IPS-18a (cell line): ENCODE results near the gene ZNF432.
A peak's percentile ranks its signal among the peaks of the same experiment; 100 is the strongest.
"Not testable (repeated sequence)": the region's sequence is repeated elsewhere in the genome, so short reads cannot be mapped to it uniquely, and the experiment has no call there.

Experiments used
- H3K27ac ChIP-seq: one replicate; pipeline ENCODE4 v1.5.1; 2013; ENCODE audit warnings: low read length
- H3K27me3 ChIP-seq: one replicate; pipeline ENCODE4 v1.6.1; 2013; ENCODE audit warnings: mild to moderate bottlenecking, low read length; ENCODE audit not compliant: control insufficient read depth, insufficient read depth
- H3K36me3 ChIP-seq: one replicate; pipeline ENCODE4 v1.6.1; 2013; ENCODE audit warnings: low read depth, low read length; ENCODE audit not compliant: control insufficient read depth
- H3K4me1 ChIP-seq: one replicate; pipeline ENCODE4 v1.6.1; 2013; ENCODE audit warnings: low read depth, low read length; ENCODE audit not compliant: control insufficient read depth
- H3K4me3 ChIP-seq: one replicate; pipeline ENCODE4 v1.5.1; 2013; ENCODE audit warnings: low read length
- H3K9ac ChIP-seq: one replicate; pipeline ENCODE4 v1.6.1; 2013; ENCODE audit warnings: mild to moderate bottlenecking, low read length, moderate library complexity
- H3K9me3 ChIP-seq: one replicate; pipeline ENCODE4 v1.6.1; 2013; ENCODE audit warnings: low read depth, low read length; ENCODE audit not compliant: control insufficient read depth

The ZNF432 gene

DNA sequence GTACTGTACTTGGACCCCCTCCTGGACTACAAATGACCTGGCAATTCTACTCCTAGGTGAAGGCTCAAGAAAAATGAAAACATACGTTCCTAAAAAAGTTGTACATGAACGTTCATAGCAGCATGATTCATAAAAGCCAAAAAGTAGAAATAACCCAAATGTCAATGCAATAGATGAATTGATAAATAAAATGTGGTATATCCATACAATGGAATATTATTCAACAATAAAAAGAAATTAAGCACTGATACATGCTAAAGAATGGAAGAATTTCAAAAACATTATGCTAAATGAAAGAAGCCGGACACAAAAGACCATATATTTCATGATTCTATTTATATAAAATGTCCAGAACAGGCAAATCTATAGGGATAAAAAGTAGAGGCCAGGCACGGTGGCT is 9.5 kb downstream of the ZNF432 start:
- Histone ChIP-seq H3K9ac (no peak overlapping the region), H3K9me3 (peaks cover 44% of the 10 kb centered on the region), H3K27ac (no peak overlapping the region), H3K27me3 (no peaks in the 10 kb centered on the region), H3K4me3 (no peak overlapping the region), H3K36me3 (peaks cover 36% of the 10 kb centered on the region), H3K4me1 (no peaks in the 10 kb centered on the region)

DNA sequence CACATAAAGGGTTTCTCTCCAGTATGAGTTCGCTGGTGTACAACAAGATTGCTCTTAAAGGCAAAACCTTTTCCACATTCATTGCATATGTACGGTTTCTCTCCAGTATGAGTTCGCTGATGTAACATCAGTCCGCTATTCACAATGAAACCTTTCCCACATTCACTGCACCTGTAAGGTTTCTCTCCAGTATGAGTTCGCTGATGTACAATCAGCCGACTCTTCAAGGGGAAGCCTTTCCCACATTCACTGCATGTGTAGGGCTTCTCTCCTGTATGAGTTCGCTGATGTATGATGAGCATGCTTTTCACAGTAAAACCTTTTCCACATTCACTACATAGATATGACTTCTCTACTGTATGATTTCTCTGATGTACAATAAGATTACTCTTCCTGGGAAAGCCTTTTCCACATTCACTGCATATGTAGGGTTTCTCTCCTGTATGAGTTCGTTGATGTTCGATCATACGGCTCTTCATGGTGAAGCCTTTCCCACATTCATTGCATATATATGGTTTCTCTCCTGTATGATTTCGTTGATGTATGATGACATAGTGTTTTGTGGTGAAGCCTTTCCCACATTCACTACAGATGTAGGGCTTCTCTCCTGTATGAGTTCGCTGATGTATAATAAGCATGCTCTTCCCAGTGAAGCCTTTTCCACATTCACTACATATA is 14.4 kb downstream of the ZNF432 start:
- peaks cover 58% of the 10 kb centered on the region for H3K9me3 ChIP-seq

DNA sequence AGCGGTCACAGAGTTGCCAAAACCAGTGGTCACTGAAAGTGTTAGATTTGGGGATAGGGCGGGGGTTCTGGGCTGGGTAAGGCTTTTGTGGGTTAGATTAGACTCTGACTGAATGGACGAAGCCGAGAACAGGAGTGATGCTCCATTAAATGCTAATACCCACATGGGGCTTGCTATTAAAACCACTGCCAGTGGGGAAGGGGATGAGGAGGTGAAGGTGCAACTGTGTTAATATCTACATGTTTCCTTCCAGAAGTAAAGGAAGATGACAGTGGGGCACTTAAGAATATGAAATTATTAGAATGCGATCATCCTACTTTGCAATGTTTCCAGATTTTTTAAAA is 19.9 kb downstream of the ZNF432 start:
- Histone ChIP-seq H3K4me1 (peaks cover 4% of the 10 kb centered on the region), H3K4me3 (peak overlapping the region; percentile 100), H3K9ac (peak overlapping the region; percentile 98), H3K27ac (peak overlapping the region; percentile 96), H3K36me3 (peaks cover 27% of the 10 kb centered on the region), H3K27me3 (no peaks in the 10 kb centered on the region), H3K9me3 (peaks cover 19% of the 10 kb centered on the region)

More for the DNA sequence above, 14.4 kb downstream of the ZNF432 start:
- Histone ChIP-seq H3K27ac (no peak overlapping the region), H3K36me3 (peaks cover 37% of the 10 kb centered on the region), H3K4me3 (no peak overlapping the region), H3K4me1 (peaks cover under 1% of the 10 kb centered on the region), H3K9ac (no peak overlapping the region), H3K27me3 (no peaks in the 10 kb centered on the region)

DNA sequence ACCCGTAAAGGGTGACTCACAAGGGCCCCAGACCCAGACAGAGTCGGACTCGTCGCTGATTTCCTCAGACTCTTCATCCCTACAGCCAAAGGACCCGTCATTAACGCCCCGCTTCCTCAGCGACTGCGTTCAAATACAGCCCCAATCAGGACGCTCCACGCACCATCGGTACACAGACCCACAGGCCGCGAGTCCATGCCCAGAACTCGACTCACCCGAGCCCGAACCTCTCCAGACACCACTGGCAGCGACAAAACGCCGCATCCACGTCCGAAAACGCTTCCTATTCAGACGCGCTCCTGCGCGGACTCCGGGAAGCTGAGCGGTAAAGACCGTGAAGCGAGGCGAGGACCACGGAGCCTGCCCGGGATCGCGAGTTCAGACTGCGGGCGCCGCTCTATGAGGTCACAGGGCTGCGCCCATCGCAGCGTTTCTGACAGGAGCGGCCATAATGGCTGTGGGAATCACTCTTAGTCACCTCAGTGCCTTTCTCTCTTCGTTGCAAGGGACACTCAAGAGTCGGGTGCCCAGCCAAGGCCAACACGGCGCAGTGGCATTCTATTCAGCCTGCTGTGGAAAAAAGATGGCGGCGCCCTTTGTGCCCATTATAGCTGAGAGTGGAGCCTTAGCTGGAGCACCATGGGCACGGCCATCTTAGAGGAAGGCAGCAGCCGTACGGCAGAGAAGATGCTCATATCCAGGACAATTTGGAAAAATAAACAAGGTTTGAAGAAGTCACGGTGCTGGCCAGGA is 20.4 kb downstream of the ZNF432 start, which contains the start of gene ZNF614:
Gene ZNF614, minus strand, starts transcription at position 353 of the 753 bp plus-strand sequence. CDS start 2,634 bp downstream, outside the sequence.
- Histone ChIP-seq H3K4me1 (peaks cover 4% of the 10 kb centered on the region), H3K36me3 (peaks cover 25% of the 10 kb centered on the region), H3K27ac (peak within 1 kb of the TSS; percentile 96), H3K9me3 (peaks cover 13% of the 10 kb centered on the region), H3K4me3 (peak within 1 kb of the TSS; percentile 100), H3K27me3 (no peaks in the 10 kb centered on the region), H3K9ac (peak within 1 kb of the TSS; percentile 98)

DNA sequence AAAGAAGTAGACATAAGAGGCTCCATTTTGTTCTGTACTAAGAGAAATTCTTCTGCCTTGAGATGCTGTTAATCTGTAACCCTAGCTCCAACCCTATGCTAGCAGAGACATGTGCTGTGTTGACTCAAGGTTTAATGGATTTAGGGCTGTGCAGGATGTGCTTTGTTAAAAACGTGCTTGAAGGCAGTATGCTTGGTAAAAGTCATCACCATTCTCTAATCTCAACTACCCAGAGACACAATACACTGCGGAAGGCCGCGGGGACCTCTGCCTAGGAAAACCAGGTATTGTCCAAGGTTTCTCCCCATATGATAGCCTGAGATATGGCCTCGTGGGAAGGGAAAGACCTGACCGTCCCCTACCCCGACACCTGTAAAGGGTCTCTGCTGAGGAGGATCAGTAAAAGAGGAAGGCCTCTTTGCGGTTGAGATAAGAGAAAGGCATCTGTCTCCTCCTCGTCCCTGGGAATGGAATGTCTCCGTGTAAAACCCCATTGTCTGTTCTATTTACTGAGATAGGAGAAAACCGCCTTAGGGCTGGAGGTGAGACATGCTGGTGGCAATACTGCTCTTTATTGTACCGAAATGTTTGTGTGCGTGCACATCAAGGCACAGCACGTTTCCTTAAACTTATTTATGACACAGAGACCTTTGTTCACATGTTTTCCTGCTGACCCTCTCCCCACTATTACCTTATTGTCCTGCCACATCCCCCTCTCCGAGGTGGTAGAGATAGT is 22.2 kb downstream of the ZNF432 start:
- not testable (repeated sequence) for H3K27me3 ChIP-seq, H3K9ac ChIP-seq, H3K4me1 ChIP-seq, H3K27ac ChIP-seq, H3K9me3 ChIP-seq
- Histone ChIP-seq H3K4me3 (peak overlapping the region; percentile 100), H3K36me3 (peaks cover 33% of the 10 kb centered on the region)

DNA sequence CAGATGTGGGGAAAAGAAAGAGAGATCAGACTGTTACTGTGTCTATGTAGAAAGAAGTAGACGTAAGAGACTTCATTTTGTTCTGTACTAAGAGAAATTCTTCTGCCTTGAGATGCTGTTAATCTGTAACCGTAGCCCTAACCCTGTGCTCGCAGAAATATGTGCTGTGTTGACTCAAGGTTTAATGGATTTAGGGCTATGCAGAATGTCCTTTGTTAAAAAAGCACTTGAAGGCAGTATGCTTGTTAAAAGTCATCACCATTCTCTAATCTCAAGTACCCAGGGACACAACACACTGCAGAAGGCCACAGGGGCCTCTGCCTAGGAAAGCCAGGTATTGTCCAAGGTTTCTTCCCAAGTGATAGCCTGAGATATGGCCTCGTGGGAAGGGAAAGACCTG is 24.2 kb downstream of the ZNF432 start:
- not testable (repeated sequence) for H3K9ac ChIP-seq, H3K4me3 ChIP-seq, H3K27ac ChIP-seq, H3K4me1 ChIP-seq, H3K9me3 ChIP-seq, H3K27me3 ChIP-seq
- H3K36me3 ChIP-seq = peaks cover 52% of the 10 kb centered on the region

DNA sequence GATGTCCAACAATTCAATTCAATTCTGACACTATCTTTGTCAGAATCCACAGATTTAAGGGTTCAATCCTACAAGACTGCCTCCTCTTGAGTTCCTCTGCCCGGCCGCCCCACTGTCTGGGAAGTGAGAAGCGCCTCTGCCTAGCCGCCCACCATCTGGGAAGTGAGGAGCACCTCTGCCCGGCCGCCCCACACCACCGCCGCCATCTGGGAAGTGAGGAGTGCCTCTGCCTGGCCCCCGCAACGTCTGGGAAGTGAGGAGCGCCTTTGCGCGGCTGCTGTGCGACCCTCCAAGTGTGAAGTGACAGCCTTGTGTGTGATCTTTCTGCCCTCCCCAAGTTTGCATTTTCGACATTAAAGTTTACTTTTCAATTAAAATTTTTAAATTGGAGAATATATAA is 26.4 kb downstream of the ZNF432 start:
- Histone ChIP-seq H3K9ac (no peak overlapping the region), H3K36me3 (peaks cover 65% of the 10 kb centered on the region), H3K27ac (no peak overlapping the region), H3K4me3 (no peak overlapping the region), H3K27me3 (no peaks in the 10 kb centered on the region), H3K4me1 (no peaks in the 10 kb centered on the region), H3K9me3 (no peaks in the 10 kb centered on the region)

DNA sequence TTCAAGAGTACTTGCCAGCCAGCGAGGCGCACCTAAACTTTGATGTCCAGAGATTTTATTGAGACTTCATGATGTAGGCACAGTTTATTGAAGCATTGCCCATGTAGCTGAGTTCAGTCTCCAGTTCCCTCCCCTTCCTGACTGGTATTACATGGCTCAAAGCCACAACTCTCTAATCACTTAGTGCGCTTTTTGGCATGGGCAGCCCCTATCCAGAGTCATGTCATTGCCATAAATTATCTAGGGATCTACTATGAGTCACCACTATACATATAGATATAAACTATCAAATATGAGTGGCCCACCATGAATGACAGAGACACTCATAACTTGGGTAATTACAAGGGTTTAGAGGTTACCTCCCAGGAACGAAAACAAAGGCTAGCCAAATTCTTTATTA is 28.1 kb downstream of the ZNF432 start:
- Histone ChIP-seq H3K4me1 (no peaks in the 10 kb centered on the region), H3K27ac (no peak overlapping the region), H3K27me3 (no peaks in the 10 kb centered on the region), H3K9me3 (peaks cover 7% of the 10 kb centered on the region), H3K4me3 (no peak overlapping the region), H3K9ac (no peak overlapping the region), H3K36me3 (peaks cover 77% of the 10 kb centered on the region)

DNA sequence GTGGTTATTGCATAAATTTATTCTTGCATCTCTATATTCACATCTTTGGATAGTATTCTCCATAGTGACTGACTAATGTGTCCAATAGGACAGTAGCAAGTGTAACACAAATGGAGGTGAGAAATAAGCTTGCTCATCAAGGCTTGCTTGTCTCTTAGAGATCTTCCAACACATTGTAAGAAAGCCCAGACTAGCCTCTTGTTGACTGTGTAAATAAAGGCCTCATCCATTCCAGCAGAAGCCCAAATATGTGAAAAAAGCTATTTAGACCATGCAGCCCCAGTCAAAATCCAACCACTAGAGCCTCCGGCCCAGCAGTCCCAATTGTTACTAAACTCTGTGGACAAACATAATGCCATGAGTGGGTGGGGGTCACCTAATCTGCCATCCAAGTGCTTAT is 38.0 kb downstream of the ZNF432 start:
- Histone ChIP-seq H3K36me3 (peaks cover 13% of the 10 kb centered on the region), H3K4me1 (no peaks in the 10 kb centered on the region), H3K27ac (no peak overlapping the region), H3K9ac (no peak overlapping the region), H3K9me3 (peaks cover 2% of the 10 kb centered on the region), H3K4me3 (no peak overlapping the region), H3K27me3 (no peaks in the 10 kb centered on the region)

DNA sequence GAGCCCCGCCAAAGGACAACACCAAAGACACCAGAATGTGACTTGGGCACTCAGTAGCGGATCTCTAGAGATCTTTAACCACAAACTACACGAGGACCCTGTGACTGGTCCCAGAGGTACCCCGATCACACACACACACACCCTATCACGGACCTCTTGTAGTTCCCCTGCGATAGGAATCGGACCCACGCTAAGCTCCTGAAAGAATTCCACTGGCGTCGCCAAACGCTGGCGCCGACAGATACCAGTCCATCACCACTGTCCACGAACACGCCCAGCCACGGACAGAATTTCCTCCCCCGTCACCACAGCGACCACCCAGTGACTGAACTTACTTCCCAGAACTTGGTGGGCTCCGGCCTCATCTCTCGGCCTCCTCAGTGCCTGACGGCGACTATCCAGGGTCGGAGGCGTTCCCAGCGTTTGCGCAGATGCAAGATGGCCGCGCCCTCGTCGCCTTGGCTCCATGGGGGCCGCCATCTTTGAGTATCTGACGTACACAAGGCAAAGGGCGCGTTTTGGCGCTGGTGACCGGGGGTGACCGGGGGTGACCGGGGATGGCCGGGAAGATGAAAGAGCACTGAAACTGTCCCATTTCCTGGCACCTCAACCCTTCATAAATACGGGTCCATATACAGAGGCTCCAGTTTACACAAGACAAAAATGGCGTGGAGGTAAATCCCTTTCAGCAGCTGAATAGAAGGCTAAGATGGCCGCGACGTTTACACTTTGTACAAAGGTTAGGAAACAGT is 40.7 kb downstream of the ZNF432 start, which contains the start of gene ZNF615:
Gene ZNF615, minus strand, starts transcription at position 406 of the 752 bp plus-strand sequence. CDS start 4,500 bp downstream, outside the sequence.
- Histone ChIP-seq H3K27ac (peak within 1 kb of the TSS; percentile 84), H3K9ac (peak within 1 kb of the TSS; percentile 80), H3K9me3 (no peaks in the 10 kb centered on the region)

DNA sequence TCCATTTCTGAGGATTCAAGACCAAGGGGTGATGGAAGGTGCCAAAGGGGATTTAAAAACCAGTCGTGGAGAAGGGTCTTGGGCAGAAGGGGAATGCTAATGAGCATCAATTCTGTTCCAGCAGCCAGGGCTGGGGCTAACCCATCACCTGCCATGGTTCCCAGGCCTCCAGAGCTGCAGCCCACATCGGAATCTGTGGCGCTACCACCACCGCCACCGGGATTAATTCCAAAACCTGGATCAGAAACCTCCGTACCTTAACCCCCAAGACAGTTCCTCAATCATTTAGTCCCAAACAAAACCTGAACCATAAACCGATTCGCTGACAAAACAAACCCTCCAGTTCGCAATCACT is 41.2 kb downstream of the ZNF432 start:
- Histone ChIP-seq H3K27ac (no peak overlapping the region), H3K4me1 (no peaks in the 10 kb centered on the region), H3K9ac (peak overlapping the region; percentile 80), H3K36me3 (peaks cover under 1% of the 10 kb centered on the region), H3K27me3 (no peaks in the 10 kb centered on the region), H3K9me3 (no peaks in the 10 kb centered on the region), H3K4me3 (peak overlapping the region; percentile 86)

More for the DNA sequence above, 40.7 kb downstream of the ZNF432 start, which contains the start of gene ZNF615:
- peak within 1 kb of the TSS; percentile 86 for H3K4me3 ChIP-seq
- no peaks in the 10 kb centered on the region for H3K36me3 ChIP-seq
- no peaks in the 10 kb centered on the region for H3K27me3 ChIP-seq
- H3K4me1 ChIP-seq = no peaks in the 10 kb centered on the region
